Choroid plexus epithelial cell (primary cell): ENCODE results near the gene TPCN1.

Experiments
- DNase-seq: peaks from one replicate; pipeline ENCODE4 v3.0.0-alpha.2; 2010; ENCODE audit warnings: low read depth
- H3K4me3 ChIP-seq: 2 replicates; pipeline ENCODE4 v1.5.1; 2011; ENCODE audit warnings: low read depth, mild to moderate bottlenecking, control low read depth, low read length, moderate library complexity
- TF ChIP-seq, protein P1 (sequence below): conservative IDR thresholded peaks from 2 replicates; pipeline ENCODE4 v1.5.1; 2011; ENCODE audit warnings: low read depth, mild to moderate bottlenecking, control low read depth, inconsistent platforms, low read length, moderate library complexity

TPCN1 gene

DNA sequence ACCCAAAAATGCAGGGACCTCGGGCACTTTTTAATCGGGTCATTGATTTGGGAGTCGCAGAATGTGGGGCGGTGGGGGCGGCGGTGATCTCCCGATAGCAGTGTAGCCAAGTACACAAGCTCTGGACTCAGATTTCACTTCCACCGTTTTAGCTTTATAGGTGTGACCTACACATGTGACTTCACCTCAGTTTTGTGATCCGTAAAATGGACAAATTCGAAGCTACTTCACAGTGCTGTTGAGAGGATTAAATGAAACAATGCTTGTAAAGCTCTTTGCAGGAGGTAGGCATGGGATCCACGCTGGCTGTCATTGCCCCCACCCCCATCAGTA lies 35.3 kb upstream of the TPCN1 start:
- TF ChIP-seq, protein P1, sequence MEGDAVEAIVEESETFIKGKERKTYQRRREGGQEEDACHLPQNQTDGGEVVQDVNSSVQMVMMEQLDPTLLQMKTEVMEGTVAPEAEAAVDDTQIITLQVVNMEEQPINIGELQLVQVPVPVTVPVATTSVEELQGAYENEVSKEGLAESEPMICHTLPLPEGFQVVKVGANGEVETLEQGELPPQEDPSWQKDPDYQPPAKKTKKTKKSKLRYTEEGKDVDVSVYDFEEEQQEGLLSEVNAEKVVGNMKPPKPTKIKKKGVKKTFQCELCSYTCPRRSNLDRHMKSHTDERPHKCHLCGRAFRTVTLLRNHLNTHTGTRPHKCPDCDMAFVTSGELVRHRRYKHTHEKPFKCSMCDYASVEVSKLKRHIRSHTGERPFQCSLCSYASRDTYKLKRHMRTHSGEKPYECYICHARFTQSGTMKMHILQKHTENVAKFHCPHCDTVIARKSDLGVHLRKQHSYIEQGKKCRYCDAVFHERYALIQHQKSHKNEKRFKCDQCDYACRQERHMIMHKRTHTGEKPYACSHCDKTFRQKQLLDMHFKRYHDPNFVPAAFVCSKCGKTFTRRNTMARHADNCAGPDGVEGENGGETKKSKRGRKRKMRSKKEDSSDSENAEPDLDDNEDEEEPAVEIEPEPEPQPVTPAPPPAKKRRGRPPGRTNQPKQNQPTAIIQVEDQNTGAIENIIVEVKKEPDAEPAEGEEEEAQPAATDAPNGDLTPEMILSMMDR = no peak
- DNase-seq = peak; percentile 48
- H3K4me3 ChIP-seq = peak overlapping the region; percentile 96

DNA sequence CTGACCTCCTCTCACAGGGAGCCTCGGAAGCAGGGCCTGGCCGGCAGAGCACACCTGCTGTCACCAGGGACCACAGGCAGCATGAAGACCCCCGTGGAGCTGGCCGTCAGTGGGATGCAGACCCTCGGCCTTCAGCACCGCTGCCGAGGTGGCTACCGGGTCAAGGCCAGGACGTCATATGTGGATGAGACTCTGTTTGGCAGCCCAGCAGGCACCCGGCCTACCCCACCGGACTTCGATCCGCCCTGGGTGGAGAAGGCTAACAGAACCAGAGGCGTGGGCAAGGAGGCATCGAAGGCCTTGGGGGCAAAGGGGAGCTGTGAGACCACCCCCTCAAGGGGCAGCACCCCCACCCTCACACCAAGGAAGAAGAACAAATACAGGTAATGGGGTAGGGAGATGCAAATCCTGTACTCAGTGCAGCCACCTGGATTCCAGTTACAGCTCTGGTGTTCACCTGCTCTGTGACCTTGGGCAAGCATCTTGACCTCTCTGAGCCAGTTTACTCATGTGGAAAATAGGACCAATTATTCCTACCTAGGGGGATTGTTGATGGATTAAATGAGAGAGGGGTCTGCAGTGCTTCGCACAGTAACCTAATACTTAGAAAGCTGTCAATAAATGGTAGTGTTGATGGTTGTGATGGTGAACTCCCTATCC lies 34.5 kb upstream of the TPCN1 start:
- TF ChIP-seq, protein P1 = no peak
- H3K4me3 ChIP-seq = peak overlapping the region; percentile 32
- DNase-seq = no peak

DNA sequence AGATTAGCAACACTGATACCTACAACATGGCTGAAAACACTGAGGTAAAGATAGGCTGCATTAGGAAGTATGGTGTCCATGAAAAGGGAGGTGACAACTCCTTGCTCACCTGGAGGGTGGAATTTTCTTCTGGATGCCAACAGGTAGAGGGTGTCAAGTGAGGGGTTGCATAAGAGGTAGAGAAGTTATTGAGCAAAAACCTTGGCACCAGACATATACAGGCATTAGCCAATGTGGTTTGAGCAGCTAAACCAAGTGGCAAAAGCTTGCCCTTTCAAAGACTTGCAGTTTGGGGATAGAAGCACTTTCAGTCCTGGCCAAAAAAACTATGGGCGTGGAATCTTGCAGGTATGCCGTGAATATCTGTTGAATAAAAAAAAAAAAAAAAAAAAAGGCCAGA lies 31.9 kb upstream of the TPCN1 start:
- TF ChIP-seq, protein P1 = no peak
- no peak for DNase-seq
- no peak overlapping the region for H3K4me3 ChIP-seq

DNA sequence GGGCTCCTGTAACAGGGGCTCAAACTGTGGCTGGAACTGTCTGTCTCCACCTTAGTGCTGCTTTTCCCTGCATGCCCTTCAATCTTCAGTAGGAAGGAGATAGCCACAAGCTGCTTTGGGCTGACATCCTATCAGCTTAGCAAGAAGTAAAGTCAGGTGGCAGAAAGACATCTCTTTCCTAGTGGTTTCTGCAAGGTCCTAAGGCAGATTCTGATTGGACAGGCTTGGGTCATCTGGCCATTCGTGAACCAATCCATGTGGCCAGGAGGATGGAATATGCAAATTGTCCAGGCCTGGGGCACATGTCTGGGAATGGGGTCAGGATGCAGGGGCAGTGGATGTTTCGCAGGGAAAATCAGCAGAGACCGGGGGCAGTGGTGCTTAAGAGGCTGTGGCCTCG lies 30.5 kb upstream of the TPCN1 start:
- peak; percentile 66 for DNase-seq
- TF ChIP-seq, protein P1 = no peak
- no peak overlapping the region for H3K4me3 ChIP-seq

DNA sequence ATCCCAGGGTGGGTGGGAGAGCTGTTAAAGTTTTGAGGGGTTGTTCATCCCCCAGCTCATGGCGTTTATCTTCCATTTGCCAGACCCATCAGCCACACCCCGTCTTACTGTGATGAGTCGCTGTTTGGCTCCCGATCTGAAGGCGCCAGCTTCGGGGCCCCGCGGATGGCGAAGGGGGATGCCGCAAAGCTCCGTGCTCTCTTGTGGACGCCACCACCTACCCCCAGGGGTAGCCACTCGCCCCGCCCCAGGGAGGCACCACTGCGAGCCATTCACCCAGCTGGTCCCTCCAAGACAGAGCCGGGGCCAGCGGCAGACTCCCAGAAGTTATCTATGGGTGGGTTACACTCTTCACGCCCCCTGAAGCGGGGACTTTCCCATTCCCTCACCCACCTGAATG lies 30.0 kb upstream of the TPCN1 start:
- H3K4me3 ChIP-seq = no peak overlapping the region
- TF ChIP-seq, protein P1 = no peak
- DNase-seq = no peak

DNA sequence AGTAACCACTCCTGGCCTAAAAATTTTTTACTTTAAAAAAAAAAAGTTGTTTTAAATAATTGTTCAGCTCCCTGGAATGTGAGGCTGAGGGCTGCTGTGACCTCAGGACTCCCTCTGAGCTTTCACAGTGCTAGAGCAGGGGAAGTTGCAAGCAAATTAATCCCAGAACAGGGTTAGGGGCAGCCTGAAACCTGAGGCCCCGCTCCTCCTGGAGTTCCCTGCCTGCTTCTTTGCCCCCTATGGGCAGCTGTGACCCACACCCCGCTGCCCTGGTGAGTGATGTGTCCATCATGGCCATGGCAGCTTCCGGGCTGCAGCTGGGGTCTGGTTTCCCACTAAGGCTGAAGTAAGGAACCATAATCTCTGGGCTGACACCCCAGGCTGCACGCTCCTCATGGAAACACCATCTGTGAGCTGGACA lies 26.3 kb upstream of the TPCN1 start:
- TF ChIP-seq, protein P1 = no peak
- peak; percentile 77 for DNase-seq
- H3K4me3 ChIP-seq = no peak overlapping the region

DNA sequence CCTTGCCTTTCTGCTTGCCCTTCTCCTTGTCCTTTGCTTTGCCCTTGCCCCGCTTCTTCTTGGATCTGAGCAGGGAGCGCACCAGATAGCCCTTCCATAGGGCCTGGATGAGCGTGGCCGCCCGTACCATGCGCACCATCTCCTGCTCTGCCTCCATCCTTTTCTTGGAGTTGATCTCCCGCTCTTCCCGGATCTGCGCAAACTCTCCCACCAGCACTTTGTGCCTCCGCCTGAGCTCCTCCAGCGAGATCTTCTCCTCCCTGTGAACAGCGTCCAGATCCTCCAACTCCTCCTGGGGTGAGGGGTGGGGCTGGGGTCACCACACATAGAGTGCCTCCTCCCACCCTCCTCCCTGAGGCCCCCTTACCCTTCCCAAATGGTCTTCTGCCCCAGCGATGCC lies 25.7 kb upstream of the TPCN1 start:
- no peak overlapping the region for H3K4me3 ChIP-seq
- TF ChIP-seq, protein P1 = no peak
- no peak for DNase-seq
